Prostate gland (tissue), 2 donors: ENCODE data around the gene C19orf33. TPM values are rescaled to one million over a fixed set of nuclear protein-coding genes. Genes with fewer than 3 reads are reported as not detected.

Experiments
- DNase-seq: peaks from one replicate; pipeline ENCODE4 v3.0.0-alpha.2; 2019; ENCODE audit warnings: low spot score
- H3K27ac ChIP-seq, 2 donors: fragments of 200-600 bp; sonication (generic); 2 replicates each; pipeline ENCODE4 v1.5.1; 2017 to 2019
- H3K27me3 ChIP-seq: fragments of 200-600 bp; sonication (generic); replicated peaks from 2 replicates; pipeline ENCODE4 v1.5.1; 2019; ENCODE audit not compliant: insufficient read depth
- H3K36me3 ChIP-seq, 2 donors: fragments of 200-600 bp; sonication (generic); 1 replicate in 1 of 2; 2 replicates in 1 of 2; pipeline versions ENCODE4 v1.5.1 to v1.8.1; 2017 to 2019
- H3K4me1 ChIP-seq: fragments of 200-600 bp; sonication (generic); replicated peaks from 2 replicates; pipeline ENCODE4 v1.5.1; 2019
- H3K4me3 ChIP-seq, 2 donors: fragments of 200-600 bp; sonication (generic); 2 replicates each; pipeline ENCODE4 v1.5.1; 2017 to 2019
- H3K9me3 ChIP-seq: fragments of 200-600 bp; sonication (generic); 2 replicates; pipeline ENCODE4 v1.5.1; 2017
- POLR2A ChIP-seq: fragments of 450-650 bp; IDR thresholded peaks from one replicate; pipeline ENCODE4 v1.6.1; 2016; ENCODE audit warnings: antibody characterized with exemption, mild to moderate bottlenecking
- POLR2AphosphoS5 ChIP-seq: sonication (generic); formaldehyde crosslinking; IDR thresholded peaks from one replicate; pipeline ENCODE4 v1.6.1; 2017; ENCODE audit warnings: antibody characterized with exemption
- WGBS: methylation state at CpG from one replicate; pipeline ENCODE4 v1.1.5; 2018; 5-methylcytosine and 5-hydroxymethylcytosine counted together
- intact Hi-C: fragments of 100-400 bp; cut with DNase I; formaldehyde crosslinking; loops from one replicate; pipeline ENCODE4 v1.14.2; 2022
- total RNA-seq, 2 donors: library from RNA; depleted of rRNA; stranded (reverse); fragments of >200 nt; gene quantifications; one replicate each; pipeline ENCODE4 v1.1.0, GENCODE V29; 2016
- TF ChIP-seq, protein P1 (sequence below), 4 experiments: fragments of 200-600 bp in 2 of 4; fragments of 450-650 bp in 2 of 4; sonication (generic) in 2 of 4; IDR thresholded peaks; 1 replicate in 3 of 4; 2 replicates in 1 of 4; pipeline ENCODE4 v1.5.1; 2016 to 2019; ENCODE audit warnings: antibody characterized with exemption in 4 of 4, mild to moderate bottlenecking in 2 of 4, moderate library complexity in 2 of 4

Gene C19orf33
- total RNA-seq, 2 donors from 2014 or later, result 9.7 to 15.5 TPM

DNA sequence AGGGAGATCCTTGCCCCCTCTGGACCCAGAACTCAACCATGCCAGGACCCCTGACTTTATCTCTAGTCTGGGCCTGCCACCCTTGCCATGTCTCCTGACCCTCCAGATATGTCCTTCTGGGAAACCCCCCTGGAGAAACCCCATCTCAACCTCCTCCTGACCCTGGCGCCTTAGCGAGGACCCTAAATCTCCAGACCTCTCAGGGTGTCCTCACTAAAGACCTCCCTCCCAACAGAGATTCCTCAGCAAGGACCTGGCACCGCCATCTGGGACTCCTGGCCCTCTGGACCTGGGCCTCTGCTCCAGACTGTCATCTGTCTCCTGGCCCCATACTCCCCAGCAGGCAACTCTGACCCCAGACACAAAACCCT lies 16.9 kb downstream of the C19orf33 start:
- Histone ChIP-seq H3K36me3 (no peaks in the 10 kb centered on the region), H3K27me3 (no peaks in the 10 kb centered on the region), H3K4me1 (no peaks in the 10 kb centered on the region), H3K27ac (peak overlapping the region in 1 of 2 donors; percentile 76), H3K9me3 (no peaks in the 10 kb centered on the region), H3K4me3 (peak overlapping the region in 1 of 2 donors; percentile 52)
- intact Hi-C loops, result no loop called here
- no peak for DNase-seq
- TF ChIP-seq POLR2AphosphoS5 (no peak), POLR2A (no peak)
- TF ChIP-seq, protein P1, sequence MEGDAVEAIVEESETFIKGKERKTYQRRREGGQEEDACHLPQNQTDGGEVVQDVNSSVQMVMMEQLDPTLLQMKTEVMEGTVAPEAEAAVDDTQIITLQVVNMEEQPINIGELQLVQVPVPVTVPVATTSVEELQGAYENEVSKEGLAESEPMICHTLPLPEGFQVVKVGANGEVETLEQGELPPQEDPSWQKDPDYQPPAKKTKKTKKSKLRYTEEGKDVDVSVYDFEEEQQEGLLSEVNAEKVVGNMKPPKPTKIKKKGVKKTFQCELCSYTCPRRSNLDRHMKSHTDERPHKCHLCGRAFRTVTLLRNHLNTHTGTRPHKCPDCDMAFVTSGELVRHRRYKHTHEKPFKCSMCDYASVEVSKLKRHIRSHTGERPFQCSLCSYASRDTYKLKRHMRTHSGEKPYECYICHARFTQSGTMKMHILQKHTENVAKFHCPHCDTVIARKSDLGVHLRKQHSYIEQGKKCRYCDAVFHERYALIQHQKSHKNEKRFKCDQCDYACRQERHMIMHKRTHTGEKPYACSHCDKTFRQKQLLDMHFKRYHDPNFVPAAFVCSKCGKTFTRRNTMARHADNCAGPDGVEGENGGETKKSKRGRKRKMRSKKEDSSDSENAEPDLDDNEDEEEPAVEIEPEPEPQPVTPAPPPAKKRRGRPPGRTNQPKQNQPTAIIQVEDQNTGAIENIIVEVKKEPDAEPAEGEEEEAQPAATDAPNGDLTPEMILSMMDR (IDR thresholded peaks at IDR 0.05), result no peak
- 91% methylated on average over 3 of the region's 3 CpGs for WGBS

DNA sequence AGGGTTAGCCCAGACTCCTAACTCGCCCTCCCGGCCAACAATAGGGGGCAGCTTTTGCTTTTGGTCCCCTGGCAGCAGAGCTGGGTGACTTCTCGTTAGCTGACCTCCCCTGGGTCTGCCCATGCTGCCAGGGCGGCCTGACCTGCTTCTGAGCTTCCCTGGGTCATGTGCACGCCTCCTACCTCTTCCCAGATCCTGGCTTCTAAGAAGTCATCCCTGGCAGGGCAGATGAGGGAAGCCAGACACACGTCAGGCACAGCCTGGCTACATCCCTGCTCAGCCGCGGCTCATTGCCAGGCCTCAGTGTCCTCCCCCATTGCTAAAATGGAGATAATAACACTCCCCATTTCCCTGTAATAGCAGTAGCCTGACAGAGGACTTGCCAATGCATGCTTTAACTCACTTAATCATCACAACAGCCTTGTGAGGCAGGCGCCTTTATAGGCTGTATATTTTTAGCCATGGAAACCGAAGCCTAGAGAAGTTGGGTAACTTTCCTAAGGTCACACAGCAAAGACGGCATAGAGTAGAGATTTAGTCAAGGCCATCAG lies 17.7 kb downstream of the C19orf33 start:
- TF ChIP-seq POLR2A (peak; percentile 42), POLR2AphosphoS5 (no peak)
- TF ChIP-seq, protein P1 (IDR thresholded peaks at IDR 0.05), result no peak
- DNase-seq, result no peak
- H3K27ac ChIP-seq, result peak overlapping the region in 1 of 2 donors; percentile 37
- no peaks in the 10 kb centered on the region for H3K27me3 ChIP-seq
- no peaks in the 10 kb centered on the region for H3K4me1 ChIP-seq
- H3K36me3 ChIP-seq, result peaks cover 0 to 3% of the 10 kb centered on the region in 2 donors
- no peaks in the 10 kb centered on the region for H3K9me3 ChIP-seq
- intact Hi-C loops, result no loop called here
- WGBS, result 36% methylated on average over 11 of the region's 11 CpGs
- H3K4me3 ChIP-seq, result no peak overlapping the region

DNA sequence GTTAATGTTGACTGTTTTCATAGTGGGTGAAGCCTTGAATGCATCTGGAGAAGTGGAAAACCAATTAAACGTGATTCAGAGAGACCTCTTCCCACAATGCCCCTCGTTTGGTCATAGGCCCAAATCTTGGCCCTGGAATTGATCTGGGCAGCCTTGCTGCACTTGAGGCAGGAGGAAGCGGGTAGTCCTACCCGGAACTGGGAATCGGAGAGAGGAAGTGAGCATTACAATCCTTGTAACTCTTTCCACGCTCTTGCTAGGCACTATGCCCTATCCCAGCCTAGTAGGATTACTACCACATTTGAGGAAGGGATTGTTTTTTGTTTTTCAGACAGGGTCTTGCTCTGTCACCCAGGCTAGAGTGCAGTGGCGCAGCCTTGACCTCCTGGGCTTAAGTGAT lies 19.2 kb downstream of the C19orf33 start:
- no peak overlapping the region for H3K4me3 ChIP-seq
- intact Hi-C loops, result no loop called here
- H3K27me3 ChIP-seq, result no peaks in the 10 kb centered on the region
- H3K27ac ChIP-seq, result no peak overlapping the region
- 77% methylated on average over 7 of the region's 7 CpGs for WGBS
- H3K9me3 ChIP-seq, result no peaks in the 10 kb centered on the region
- no peak for DNase-seq
- peaks cover 0 to 13% of the 10 kb centered on the region in 2 donors for H3K36me3 ChIP-seq
- no peaks in the 10 kb centered on the region for H3K4me1 ChIP-seq
- no peak for TF ChIP-seq POLR2AphosphoS5
- TF ChIP-seq POLR2A, result no peak

DNA sequence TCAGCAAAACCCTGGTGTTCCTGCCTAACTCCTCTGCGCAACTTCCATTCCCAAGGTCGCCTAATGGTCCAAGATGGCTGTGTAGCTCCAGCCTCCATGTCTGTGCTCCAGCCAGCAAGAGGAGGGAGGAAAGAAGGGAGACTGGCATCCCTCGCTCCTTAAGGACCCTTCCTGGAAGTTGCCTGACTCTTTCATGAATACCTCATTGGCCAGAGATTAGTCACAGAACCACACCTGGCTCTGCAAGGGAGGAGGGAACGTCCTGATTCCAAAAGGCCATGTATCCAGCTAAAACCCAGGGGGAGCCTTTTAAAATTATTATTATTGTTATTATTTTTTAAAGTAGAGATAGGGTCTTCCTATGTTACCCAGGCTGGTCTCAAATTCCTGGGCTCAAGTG lies 20.4 kb downstream of the C19orf33 start:
- intact Hi-C loops, result no loop called here
- H3K9me3 ChIP-seq, result no peaks in the 10 kb centered on the region
- DNase-seq, result no peak
- WGBS, result 90% methylated on average over 4 of the region's 4 CpGs
- H3K27me3 ChIP-seq, result no peaks in the 10 kb centered on the region
- H3K36me3 ChIP-seq, result peaks cover 0 to 13% of the 10 kb centered on the region in 2 donors
- H3K4me1 ChIP-seq, result no peaks in the 10 kb centered on the region
- H3K4me3 ChIP-seq, result no peak overlapping the region
- H3K27ac ChIP-seq, result no peak overlapping the region
- no peak for TF ChIP-seq POLR2A
- TF ChIP-seq POLR2AphosphoS5, result no peak
- TF ChIP-seq, protein P1 (IDR thresholded peaks at IDR 0.05), result no peak

DNA sequence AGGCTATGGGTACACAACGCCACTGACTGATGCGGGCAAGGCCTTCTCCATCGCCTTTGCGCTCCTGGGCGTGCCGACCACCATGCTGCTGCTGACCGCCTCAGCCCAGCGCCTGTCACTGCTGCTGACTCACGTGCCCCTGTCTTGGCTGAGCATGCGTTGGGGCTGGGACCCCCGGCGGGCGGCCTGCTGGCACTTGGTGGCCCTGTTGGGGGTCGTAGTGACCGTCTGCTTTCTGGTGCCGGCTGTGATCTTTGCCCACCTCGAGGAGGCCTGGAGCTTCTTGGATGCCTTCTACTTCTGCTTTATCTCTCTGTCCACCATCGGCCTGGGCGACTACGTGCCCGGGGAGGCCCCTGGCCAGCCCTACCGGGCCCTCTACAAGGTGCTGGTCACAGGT lies 22.5 kb downstream of the C19orf33 start:
- Histone ChIP-seq H3K4me3 (no peak overlapping the region), H3K27me3 (no peaks in the 10 kb centered on the region), H3K27ac (no peak overlapping the region), H3K9me3 (no peaks in the 10 kb centered on the region), H3K4me1 (no peaks in the 10 kb centered on the region), H3K36me3 (peaks cover 0 to 13% of the 10 kb centered on the region in 2 donors)
- WGBS, result 96% methylated on average over 22 of the region's 22 CpGs
- no peak for DNase-seq
- intact Hi-C loops, result no loop called here
- TF ChIP-seq, protein P1 (IDR thresholded peaks at IDR 0.05), result no peak
- no peak for TF ChIP-seq POLR2A
- TF ChIP-seq POLR2AphosphoS5, result no peak
